PFSK-1 (cell line): ENCODE results near the gene PCDHGC3.

ENCODE experiments used
- FOXP2 ChIP-seq: optimal IDR thresholded peaks from 2 replicates; pipeline ENCODE3; 2011; ENCODE audit warnings: borderline replicate concordance, control low read depth, inconsistent platforms; ENCODE audit not compliant: insufficient read depth; ENCODE audit errors: extremely low read length, extremely low read depth
- POLR2AphosphoS5 ChIP-seq: IDR thresholded peaks from 2 replicates; pipeline ENCODE4 v1.6.1; 2012; ENCODE audit warnings: low read depth, mild to moderate bottlenecking, control low read depth, low read length, moderate library complexity
- SIN3A ChIP-seq: IDR thresholded peaks from 2 replicates; pipeline ENCODE4 v1.6.1; 2012; ENCODE audit warnings: mild to moderate bottlenecking, low read length, moderate library complexity, borderline replicate concordance; ENCODE audit not compliant: insufficient read depth
- TAF1 ChIP-seq: IDR thresholded peaks from 2 replicates; pipeline ENCODE4 v1.6.1; 2012; ENCODE audit warnings: low read length, control low read depth, borderline replicate concordance; ENCODE audit not compliant: insufficient read depth
- TF ChIP-seq, protein P1 (sequence below), 2 experiments: IDR thresholded peaks; 2 replicates each; pipeline versions ENCODE4 v1.6.1 to v1.8.0; 2011 to 2012; ENCODE audit warnings: low read depth in 2 of 2, low read length in 2 of 2, control low read depth in 1 of 2, inconsistent platforms in 1 of 2, mild to moderate bottlenecking in 1 of 2, moderate library complexity in 1 of 2; ENCODE audit not compliant: insufficient read depth in 1 of 2

The PCDHGC3 gene

GRCh38 chr5:141517312-141517711 lies 41.5 kb downstream of the PCDHGC3 start:
- TF ChIP-seq POLR2AphosphoS5 (no peak), FOXP2 (no peak), TAF1 (no peak), SIN3A (no peak)
- TF ChIP-seq, protein P1, sequence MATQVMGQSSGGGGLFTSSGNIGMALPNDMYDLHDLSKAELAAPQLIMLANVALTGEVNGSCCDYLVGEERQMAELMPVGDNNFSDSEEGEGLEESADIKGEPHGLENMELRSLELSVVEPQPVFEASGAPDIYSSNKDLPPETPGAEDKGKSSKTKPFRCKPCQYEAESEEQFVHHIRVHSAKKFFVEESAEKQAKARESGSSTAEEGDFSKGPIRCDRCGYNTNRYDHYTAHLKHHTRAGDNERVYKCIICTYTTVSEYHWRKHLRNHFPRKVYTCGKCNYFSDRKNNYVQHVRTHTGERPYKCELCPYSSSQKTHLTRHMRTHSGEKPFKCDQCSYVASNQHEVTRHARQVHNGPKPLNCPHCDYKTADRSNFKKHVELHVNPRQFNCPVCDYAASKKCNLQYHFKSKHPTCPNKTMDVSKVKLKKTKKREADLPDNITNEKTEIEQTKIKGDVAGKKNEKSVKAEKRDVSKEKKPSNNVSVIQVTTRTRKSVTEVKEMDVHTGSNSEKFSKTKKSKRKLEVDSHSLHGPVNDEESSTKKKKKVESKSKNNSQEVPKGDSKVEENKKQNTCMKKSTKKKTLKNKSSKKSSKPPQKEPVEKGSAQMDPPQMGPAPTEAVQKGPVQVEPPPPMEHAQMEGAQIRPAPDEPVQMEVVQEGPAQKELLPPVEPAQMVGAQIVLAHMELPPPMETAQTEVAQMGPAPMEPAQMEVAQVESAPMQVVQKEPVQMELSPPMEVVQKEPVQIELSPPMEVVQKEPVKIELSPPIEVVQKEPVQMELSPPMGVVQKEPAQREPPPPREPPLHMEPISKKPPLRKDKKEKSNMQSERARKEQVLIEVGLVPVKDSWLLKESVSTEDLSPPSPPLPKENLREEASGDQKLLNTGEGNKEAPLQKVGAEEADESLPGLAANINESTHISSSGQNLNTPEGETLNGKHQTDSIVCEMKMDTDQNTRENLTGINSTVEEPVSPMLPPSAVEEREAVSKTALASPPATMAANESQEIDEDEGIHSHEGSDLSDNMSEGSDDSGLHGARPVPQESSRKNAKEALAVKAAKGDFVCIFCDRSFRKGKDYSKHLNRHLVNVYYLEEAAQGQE (IDR thresholded peaks at IDR 0.05; ENCODE audit: insufficient read depth in 1 of 2, low read depth in 2 of 2, low read length in 2 of 2) = no peak

GRCh38 chr5:141517880-141518617 lies 42.3 kb downstream of the PCDHGC3 start:
- no peak for TF ChIP-seq SIN3A
- no peak for TF ChIP-seq TAF1
- TF ChIP-seq POLR2AphosphoS5 = no peak
- TF ChIP-seq FOXP2 = no peak
- TF ChIP-seq, protein P1 (IDR thresholded peaks at IDR 0.05; ENCODE audit: insufficient read depth in 1 of 2, low read depth in 2 of 2, low read length in 2 of 2) = no peak

- no peak for TF ChIP-seq TAF1
- no peak for TF ChIP-seq FOXP2
- TF ChIP-seq, protein P1 (IDR thresholded peaks at IDR 0.05; ENCODE audit: insufficient read depth in 1 of 2, low read depth in 2 of 2, low read length in 2 of 2) = no peak
- no peak for TF ChIP-seq POLR2AphosphoS5
- no peak for TF ChIP-seq SIN3A
Observed at GRCh38 chr5:141518618-141519015, 42.9 kb downstream of the PCDHGC3 start.

- TF ChIP-seq, protein P1 (IDR thresholded peaks at IDR 0.05; ENCODE audit: insufficient read depth in 1 of 2, low read depth in 2 of 2, low read length in 2 of 2) = no peak
- TF ChIP-seq POLR2AphosphoS5 (no peak), SIN3A (no peak), TAF1 (no peak), FOXP2 (no peak)
Observed at GRCh38 chr5:141519605-141520565, 44.1 kb downstream of the PCDHGC3 start.
